HG03520 (cell line): ENCODE results near the gene TRAPPC12.
"Not testable (repeated sequence)": the region's sequence is repeated elsewhere in the genome, so short reads cannot be mapped to it uniquely, and the experiment has no call there.

Source experiments
- ATAC-seq: cut with Tn5 transposase; IDR thresholded peaks from one replicate; pipeline ENCODE4 v1.9.1; 2021; ENCODE audit warnings: mild to moderate bottlenecking, moderate library complexity; ENCODE audit not compliant: unreplicated experiment

Gene TRAPPC12

DNA sequence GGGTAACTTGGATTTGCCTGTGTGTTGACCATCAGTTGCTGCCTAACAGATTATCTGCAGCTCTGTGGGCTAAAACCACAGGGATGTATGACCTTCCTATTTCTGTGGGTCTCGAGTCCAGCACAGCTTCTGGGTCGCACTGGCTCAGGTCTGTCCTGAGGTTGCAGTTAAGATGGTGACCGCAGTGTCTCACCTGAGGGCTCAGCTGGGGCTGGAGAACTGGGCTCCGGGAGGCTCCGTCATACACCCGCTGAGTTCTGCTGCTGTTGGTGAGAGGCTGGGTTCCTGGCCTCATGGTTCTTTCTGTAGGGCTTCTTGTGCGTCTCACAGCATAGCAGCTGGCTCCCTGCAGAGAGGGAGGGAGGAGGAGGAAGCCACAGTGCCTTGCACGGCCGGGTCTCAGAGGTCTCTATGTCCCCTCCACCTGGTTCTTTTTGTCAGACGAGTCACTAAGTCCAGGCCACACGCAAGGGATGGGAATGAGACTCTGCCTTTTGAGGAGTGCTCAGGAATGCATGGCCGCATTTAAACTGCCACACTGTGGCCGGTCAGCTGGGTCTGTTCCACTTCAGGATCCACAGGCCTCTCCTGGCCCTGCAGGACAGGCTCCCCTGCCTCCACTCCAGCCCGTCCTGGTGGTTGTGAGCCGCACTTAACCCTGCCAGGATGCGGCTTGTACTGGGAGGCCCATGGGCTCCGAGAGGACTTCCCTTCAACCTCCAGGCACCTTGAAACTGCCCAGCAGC, 72.6 kb downstream of the TRAPPC12 start:
- no peak for ATAC-seq

- no peak for ATAC-seq
These were observed 73.9 kb downstream of the TRAPPC12 start for GRCh38 chr2:3453190-3453999.

- ATAC-seq: not testable (repeated sequence)
These were observed 74.5 kb downstream of the TRAPPC12 start for GRCh38 chr2:3454005-3454404.

- no peak for ATAC-seq
These were observed 75.3 kb downstream of the TRAPPC12 start for GRCh38 chr2:3454802-3455201.

GRCh38 chr2:3456125-3456524, 76.6 kb downstream of the TRAPPC12 start:
- ATAC-seq: no peak

- ATAC-seq: no peak
These were observed 78.3 kb downstream of the TRAPPC12 start for GRCh38 chr2:3457524-3458395.

DNA sequence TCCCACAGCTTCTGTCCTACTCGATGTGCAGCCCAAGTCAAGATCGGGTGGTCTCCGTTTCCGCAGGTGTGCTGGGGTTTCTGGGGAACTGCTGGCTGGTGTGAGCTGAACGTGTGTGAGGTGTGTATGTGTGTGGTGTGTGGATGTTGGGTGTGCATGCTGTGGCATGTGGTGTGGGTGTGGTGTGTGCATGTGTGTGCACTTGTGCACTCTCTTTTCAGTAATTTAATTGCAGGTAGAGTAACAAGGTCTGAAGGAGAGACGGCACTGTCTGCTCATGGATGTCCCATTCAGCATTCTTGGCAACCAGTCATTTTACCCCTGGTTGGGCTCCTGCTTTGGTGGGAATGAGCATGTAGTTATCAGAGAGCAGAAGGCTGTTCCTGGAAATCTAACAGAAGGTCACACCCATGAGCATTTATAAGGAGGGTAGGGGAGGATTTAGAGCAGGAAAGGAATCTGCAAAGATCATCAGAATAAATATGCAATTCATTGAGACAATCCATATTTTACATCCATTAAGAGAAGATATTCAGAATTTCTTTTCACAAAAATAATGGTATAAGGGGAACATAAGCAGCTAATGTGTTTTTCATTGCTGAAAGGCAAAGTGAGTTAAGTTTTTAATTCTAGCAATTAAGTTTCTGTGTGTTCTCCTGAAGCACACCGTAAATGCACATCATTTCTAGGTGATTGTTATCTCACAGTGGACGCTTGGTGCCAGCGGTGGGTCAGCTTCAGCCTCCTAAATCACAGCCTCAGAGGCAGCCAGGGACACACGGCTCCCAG, 79.1 kb downstream of the TRAPPC12 start:
- no peak for ATAC-seq

DNA sequence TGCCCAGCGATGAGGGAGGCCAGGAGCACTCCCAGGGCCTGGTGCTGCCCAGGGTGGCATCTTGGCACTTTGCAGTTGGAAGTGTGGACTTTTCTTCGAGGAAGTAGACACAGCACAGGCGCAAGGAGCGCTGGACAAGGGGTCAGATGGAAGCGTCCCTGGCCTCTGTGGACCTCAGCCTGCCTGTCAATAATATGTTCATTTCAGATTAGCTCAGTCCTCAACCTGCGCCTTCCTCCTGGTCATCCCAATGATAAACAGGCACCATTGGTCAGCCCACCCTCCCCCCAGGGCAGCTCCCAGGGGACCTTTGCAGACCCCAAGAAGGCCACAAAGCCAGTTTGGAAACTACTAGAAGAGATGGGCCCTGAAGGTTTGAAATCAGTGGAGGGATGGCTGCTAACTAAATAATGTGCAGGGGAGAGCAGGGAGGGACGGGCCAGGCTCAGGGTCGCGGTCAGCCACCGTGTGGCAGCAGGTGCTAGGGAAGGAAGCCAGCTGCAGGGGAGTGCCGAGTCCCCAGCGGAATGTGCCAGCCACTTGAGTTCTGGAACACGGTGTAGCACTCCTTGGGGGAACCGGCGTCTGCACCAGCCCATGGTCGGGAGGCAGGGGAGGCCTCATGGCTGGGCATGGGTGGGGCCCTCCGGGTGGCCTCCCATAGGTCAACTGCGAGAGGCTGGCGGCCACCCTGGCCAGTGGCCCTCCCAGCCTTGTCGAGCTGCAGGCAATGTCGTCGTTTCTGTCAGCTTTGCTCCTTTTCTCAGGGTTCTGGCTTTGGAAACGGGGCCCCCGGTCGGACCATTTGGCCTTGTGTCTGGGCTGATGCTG, 79.9 kb downstream of the TRAPPC12 start:
- no peak for ATAC-seq

GRCh38 chr2:3460156-3460555, 80.7 kb downstream of the TRAPPC12 start:
- no peak for ATAC-seq

GRCh38 chr2:3460831-3461800, 81.6 kb downstream of the TRAPPC12 start:
- no peak for ATAC-seq

- peak; percentile 66 for ATAC-seq
These were observed 82.5 kb downstream of the TRAPPC12 start for GRCh38 chr2:3461801-3462492.

GRCh38 chr2:3462493-3463104, 83.1 kb downstream of the TRAPPC12 start:
- ATAC-seq: no peak

DNA sequence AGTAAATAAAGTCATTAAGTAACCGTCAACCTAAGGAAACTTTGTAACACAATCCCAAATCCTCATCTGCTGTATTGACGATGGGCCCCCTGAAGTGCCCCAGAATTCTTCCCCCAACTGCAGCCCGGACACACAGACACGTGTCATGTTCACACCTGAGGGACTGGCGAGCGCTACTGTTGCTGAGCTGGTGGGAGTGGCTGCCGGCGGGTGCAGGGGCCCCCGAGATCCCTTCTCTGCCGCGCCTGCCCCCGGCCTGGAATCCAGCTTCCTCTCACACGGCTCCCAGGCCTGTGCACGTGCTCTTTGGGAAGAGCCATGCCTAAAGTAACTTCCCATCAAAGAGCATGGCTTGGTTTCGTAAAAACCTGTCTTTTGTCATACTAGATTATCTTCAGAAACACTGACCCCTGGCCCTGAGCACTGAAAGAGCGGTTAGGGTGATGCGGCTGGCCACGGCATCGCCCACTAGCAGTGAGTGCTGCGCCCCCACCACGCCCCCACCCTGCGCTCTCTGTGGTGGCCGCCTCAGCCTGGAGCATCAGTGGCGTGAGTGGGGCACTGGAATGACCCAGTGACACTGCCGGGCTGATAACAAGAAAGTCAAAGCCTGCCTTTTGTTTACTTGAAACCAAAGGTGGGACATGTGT, 83.8 kb downstream of the TRAPPC12 start:
- ATAC-seq: no peak

DNA sequence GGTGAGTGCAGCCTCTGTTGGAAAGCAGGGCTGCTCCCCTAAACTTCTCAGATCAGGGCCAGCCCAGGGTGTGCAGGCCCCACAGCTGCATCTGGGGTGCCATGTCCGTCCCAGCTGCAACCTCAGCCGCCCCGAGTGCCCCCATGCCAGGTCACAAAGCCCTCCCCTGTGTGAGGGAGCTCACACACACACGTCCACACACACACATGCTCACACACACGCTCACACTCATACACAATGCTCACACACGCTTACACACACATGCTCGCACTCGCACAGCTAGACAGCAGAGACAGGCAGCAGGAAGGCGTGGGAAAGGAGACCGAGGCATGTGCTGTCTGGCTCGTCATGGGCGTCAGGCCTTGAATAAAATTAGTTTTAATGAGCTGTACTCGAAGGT, 84.5 kb downstream of the TRAPPC12 start:
- no peak for ATAC-seq

DNA sequence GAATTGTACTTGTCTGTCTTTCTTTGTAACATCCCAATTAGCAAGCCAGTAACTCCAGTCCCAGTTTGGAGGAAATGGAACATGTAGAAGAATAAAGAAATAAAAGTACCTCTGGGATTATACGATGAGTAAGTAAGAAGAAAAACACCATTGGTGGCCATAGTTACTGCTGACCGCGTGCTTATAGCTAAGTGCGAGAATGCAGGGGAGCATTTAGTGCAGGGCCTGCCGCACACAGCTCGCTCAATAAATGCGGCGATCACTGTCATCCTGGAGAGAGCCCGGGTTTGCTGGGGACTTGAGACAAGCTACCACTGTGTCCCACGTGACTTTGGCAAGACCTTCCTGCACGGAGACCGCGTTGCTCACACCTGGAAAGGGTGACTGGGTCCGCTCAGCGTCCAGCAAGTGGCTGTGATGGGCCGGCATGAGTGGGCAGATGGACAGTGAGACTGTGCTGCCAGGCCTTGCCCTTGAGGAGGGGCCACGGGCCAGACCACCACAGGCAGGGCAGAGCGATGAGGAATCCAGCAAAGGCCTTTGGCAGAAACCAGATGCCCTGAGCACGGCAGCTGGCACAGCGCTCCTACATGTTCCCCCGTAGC, 85.0 kb downstream of the TRAPPC12 start:
- ATAC-seq: no peak

DNA sequence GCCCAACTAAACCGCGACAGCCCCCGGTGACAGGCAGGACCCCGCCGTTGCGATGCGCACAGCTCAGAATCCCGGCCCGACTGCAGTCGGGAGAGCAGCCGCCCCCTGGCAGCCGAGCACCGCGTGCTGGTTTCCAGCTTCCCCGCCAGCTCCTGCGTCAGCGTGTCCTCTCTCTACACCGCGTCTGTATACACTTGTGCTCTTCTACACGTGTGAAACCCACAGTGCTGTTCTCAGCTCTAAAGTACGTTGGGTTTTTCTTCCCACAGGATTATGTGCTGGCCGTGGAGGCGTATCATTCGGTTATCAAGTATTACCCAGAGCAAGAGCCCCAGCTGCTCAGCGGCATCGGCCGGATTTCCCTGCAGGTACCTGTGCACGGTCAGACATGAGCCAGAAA, 85.8 kb downstream of the TRAPPC12 start:
- no peak for ATAC-seq
